DND-41 (cell line): ENCODE data around the gene CAT.
"Not testable (repeated sequence)": the region's sequence is repeated elsewhere in the genome, so short reads cannot be mapped to it uniquely, and the experiment has no call there.

Experiments used
- ATAC-seq: fragments of 200-7000 bp; cut with Tn5 transposase; 3 replicates; pipeline ENCODE4 v1.9.1; 2021; ENCODE audit warnings: low read depth; ENCODE audit not compliant: insufficient read depth
- DNase-seq: peaks from one replicate; pipeline ENCODE4 v3.0.0-alpha.2; 2020
- H2AFZ ChIP-seq: 2 replicates; pipeline ENCODE4 v1.6.0; 2012; ENCODE audit warnings: low read depth, low read length
- H3K27ac ChIP-seq: 2 replicates; pipeline ENCODE4 v1.5.1; 2012; ENCODE audit warnings: low read length, inconsistent platforms
- H3K27me3 ChIP-seq: fragments of 200-600 bp; sonication (generic); 2 replicates; pipeline ENCODE4 v1.6.0; 2012; ENCODE audit warnings: low read length, mild to moderate bottlenecking, inconsistent platforms; ENCODE audit not compliant: insufficient read depth, poor library complexity
- H3K36me3 ChIP-seq: 2 replicates; pipeline ENCODE4 v1.5.1; 2012; ENCODE audit warnings: low read length, inconsistent platforms; ENCODE audit not compliant: insufficient read depth
- H3K4me1 ChIP-seq: 2 replicates; pipeline ENCODE4 v1.5.1; 2012; ENCODE audit warnings: mild to moderate bottlenecking, low read length; ENCODE audit not compliant: insufficient read depth
- H3K4me2 ChIP-seq: 2 replicates; pipeline ENCODE4 v1.6.0; 2012; ENCODE audit warnings: mild to moderate bottlenecking, moderate library complexity, low read length, inconsistent platforms; ENCODE audit not compliant: insufficient read depth
- H3K4me3 ChIP-seq, 2 experiments: fragments of 200-600 bp in 1 of 2; shearing (Covaris generic) in 1 of 2; 2 replicates each; pipeline ENCODE4 v1.5.1; 2012 to 2016; ENCODE audit warnings: inconsistent platforms in 2 of 2, low read length in 2 of 2, mild to moderate bottlenecking in 2 of 2, low read depth in 1 of 2, moderate library complexity in 1 of 2
- H3K79me2 ChIP-seq: 2 replicates; pipeline ENCODE4 v1.6.0; 2012; ENCODE audit warnings: low read length, inconsistent platforms; ENCODE audit not compliant: insufficient read depth
- H3K9ac ChIP-seq: 2 replicates; pipeline ENCODE4 v1.6.0; 2012; ENCODE audit warnings: low read depth, mild to moderate bottlenecking, inconsistent platforms, low read length, moderate library complexity
- H3K9me3 ChIP-seq: 2 replicates; pipeline ENCODE4 v1.5.1; 2012; ENCODE audit warnings: low read length, moderate library complexity, mild to moderate bottlenecking, inconsistent platforms; ENCODE audit not compliant: insufficient read depth, severe bottlenecking
- H4K20me1 ChIP-seq: 2 replicates; pipeline ENCODE4 v1.6.0; 2012; ENCODE audit warnings: low read length; ENCODE audit not compliant: insufficient read depth
- CTCF ChIP-seq: IDR thresholded peaks from 2 replicates; pipeline ENCODE4 v1.5.1; 2012; ENCODE audit warnings: borderline replicate concordance, low read length, moderate library complexity, mild to moderate bottlenecking; ENCODE audit not compliant: poor library complexity, severe bottlenecking; ENCODE audit errors: extremely low read depth
- EZH2 ChIP-seq: IDR thresholded peaks from 3 replicates; pipeline ENCODE4 v1.6.1; 2012; ENCODE audit warnings: borderline replicate concordance, low read depth, mild to moderate bottlenecking, moderate library complexity, low read length, inconsistent platforms; ENCODE audit not compliant: severe bottlenecking

CAT gene

GRCh38 chr11:34417202-34417601 is 21.5 kb upstream of the CAT start:
- Histone ChIP-seq H3K4me2 (no peak overlapping the region), H3K36me3 (no peaks in the 10 kb centered on the region), H3K9ac (no peak overlapping the region), H3K27me3 (no peaks in the 10 kb centered on the region), H2AFZ (no peak overlapping the region), H3K9me3 (peaks cover 18% of the 10 kb centered on the region), H3K4me1 (no peaks in the 10 kb centered on the region), H3K27ac (no peak overlapping the region), H3K4me3 (no peak overlapping the region), H3K79me2 (no peaks in the 10 kb centered on the region), H4K20me1 (no peaks in the 10 kb centered on the region)
- no peak for TF ChIP-seq CTCF
- no peak for TF ChIP-seq EZH2
- DNase-seq (no peak), ATAC-seq (no peak)

- DNase-seq = no peak
- H4K20me1 ChIP-seq = no peaks in the 10 kb centered on the region
- H3K9me3 ChIP-seq = peaks cover 3% of the 10 kb centered on the region
- H3K27ac ChIP-seq = no peak overlapping the region
- no peak overlapping the region for H2AFZ ChIP-seq
- no peaks in the 10 kb centered on the region for H3K36me3 ChIP-seq
- H3K4me1 ChIP-seq = no peaks in the 10 kb centered on the region
- ATAC-seq = no peak
- TF ChIP-seq CTCF (no peak), EZH2 (no peak)
- H3K27me3 ChIP-seq = peaks cover 3% of the 10 kb centered on the region
- no peak overlapping the region for H3K9ac ChIP-seq
- H3K4me3 ChIP-seq = no peak overlapping the region
- H3K79me2 ChIP-seq = no peaks in the 10 kb centered on the region
- H3K4me2 ChIP-seq = no peak overlapping the region
Observed at GRCh38 chr11:34419158-34419557, 19.6 kb upstream of the CAT start.

GRCh38 chr11:34423300-34423699 is 15.4 kb upstream of the CAT start:
- ATAC-seq (no peak), DNase-seq (no peak)
- Histone ChIP-seq H3K79me2 (no peaks in the 10 kb centered on the region), H2AFZ (no peak overlapping the region), H3K9ac (no peak overlapping the region), H3K4me3 (no peak overlapping the region), H3K4me1 (no peaks in the 10 kb centered on the region), H4K20me1 (no peaks in the 10 kb centered on the region), H3K9me3 (no peaks in the 10 kb centered on the region), H3K27me3 (peaks cover 23% of the 10 kb centered on the region), H3K27ac (no peak overlapping the region), H3K36me3 (no peaks in the 10 kb centered on the region), H3K4me2 (no peak overlapping the region)
- TF ChIP-seq CTCF (no peak), EZH2 (no peak)

GRCh38 chr11:34424826-34425225 is 13.9 kb upstream of the CAT start:
- not testable (repeated sequence) for H3K4me1 ChIP-seq, H3K4me3 ChIP-seq, ATAC-seq, DNase-seq, H3K36me3 ChIP-seq, H3K9ac ChIP-seq, H3K79me2 ChIP-seq, H2AFZ ChIP-seq, H4K20me1 ChIP-seq, H3K9me3 ChIP-seq, H3K4me2 ChIP-seq, H3K27ac ChIP-seq
- peaks cover 26% of the 10 kb centered on the region for H3K27me3 ChIP-seq
